Osteoblast (primary cell): ENCODE data around the gene IRF8. TPM values are rescaled to one million over a fixed set of nuclear protein-coding genes. Genes with fewer than 3 reads are reported as not detected.

ENCODE experiments used
- DNase-seq: peaks from one replicate; pipeline ENCODE4 v3.0.0; 2011; ENCODE audit warnings: low spot score, mixed read lengths; ENCODE audit not compliant: insufficient read length; ENCODE audit errors: missing footprints
- H2AFZ ChIP-seq: 2 replicates; pipeline ENCODE4 v1.6.0; 2011; ENCODE audit warnings: mild to moderate bottlenecking, low read length
- H3K27ac ChIP-seq: 2 replicates; pipeline ENCODE4 v1.5.1; 2011; ENCODE audit warnings: mild to moderate bottlenecking, low read depth, low read length, moderate library complexity
- H3K27me3 ChIP-seq: 2 replicates; pipeline ENCODE4 v1.6.0; 2012; ENCODE audit warnings: mild to moderate bottlenecking, control low read depth, inconsistent platforms, low read length, moderate library complexity; ENCODE audit not compliant: insufficient read depth
- H3K36me3 ChIP-seq: 2 replicates; pipeline ENCODE4 v1.5.1; 2011; ENCODE audit warnings: mild to moderate bottlenecking, low read length, control low read depth, moderate library complexity; ENCODE audit not compliant: insufficient read depth
- H3K4me1 ChIP-seq: 2 replicates; pipeline ENCODE4 v1.5.1; 2011; ENCODE audit warnings: mild to moderate bottlenecking, low read length, control low read depth, moderate library complexity; ENCODE audit not compliant: insufficient read depth
- H3K4me2 ChIP-seq: 2 replicates; pipeline ENCODE4 v1.6.0; 2011; ENCODE audit warnings: mild to moderate bottlenecking, low read length; ENCODE audit not compliant: insufficient read depth
- H3K4me3 ChIP-seq: fragments of 200-600 bp; sonication (generic); 3 replicates; pipeline ENCODE4 v1.5.1; 2012; ENCODE audit warnings: mild to moderate bottlenecking, low read length, inconsistent platforms; ENCODE audit not compliant: insufficient read depth
- H3K79me2 ChIP-seq: 2 replicates; pipeline ENCODE4 v1.6.0; 2012; ENCODE audit warnings: mild to moderate bottlenecking, low read length, control low read depth, inconsistent platforms; ENCODE audit not compliant: insufficient read depth
- H3K9me3 ChIP-seq: 2 replicates; pipeline ENCODE4 v1.5.1; 2011; ENCODE audit warnings: low read depth, low read length, control low read depth
- H4K20me1 ChIP-seq: 2 replicates; pipeline ENCODE4 v1.6.0; 2012; ENCODE audit warnings: mild to moderate bottlenecking, low read length, control low read depth; ENCODE audit not compliant: insufficient read depth
- total RNA-seq: library from RNA; depleted of rRNA; stranded (reverse); fragments of >200 nt; gene quantifications from 2 replicates; pipeline ENCODE4 v1.2.3, GENCODE V29; 2012
- TF ChIP-seq, protein P1 (sequence below): IDR thresholded peaks from 2 replicates; pipeline ENCODE4 v1.5.1; 2011; ENCODE audit warnings: mild to moderate bottlenecking, low read depth, low read length, moderate library complexity; ENCODE audit errors: extremely low read depth

IRF8 gene
- total RNA-seq, 1 donor, result 0.36 TPM

DNA sequence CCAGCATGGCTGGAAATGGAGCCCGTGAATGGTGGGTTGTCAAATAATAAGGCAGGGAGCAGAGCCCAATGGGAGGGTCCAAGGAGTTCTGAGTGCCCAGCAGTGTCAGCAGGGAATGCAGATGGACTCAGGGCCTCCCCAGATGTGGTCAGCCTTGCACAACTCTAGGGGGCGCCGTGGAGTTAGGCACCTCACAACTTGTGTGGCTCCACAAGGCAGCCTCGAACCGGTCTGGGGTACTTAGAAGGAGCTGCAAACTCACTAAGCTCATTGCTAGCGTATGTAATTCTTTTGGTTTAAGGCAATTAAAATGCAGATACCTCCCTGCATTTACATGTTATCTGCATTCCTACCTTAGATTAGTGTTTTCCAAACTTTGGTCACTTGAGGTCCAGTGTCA, 18.1 kb downstream of the IRF8 start:
- Histone ChIP-seq H4K20me1 (no peaks in the 10 kb centered on the region), H3K4me2 (no peak overlapping the region), H3K4me3 (no peak overlapping the region), H3K27me3 (no peaks in the 10 kb centered on the region), H3K9me3 (no peaks in the 10 kb centered on the region), H3K27ac (no peak overlapping the region), H3K36me3 (no peaks in the 10 kb centered on the region), H2AFZ (no peak overlapping the region), H3K79me2 (no peaks in the 10 kb centered on the region), H3K4me1 (no peaks in the 10 kb centered on the region)
- TF ChIP-seq, protein P1, sequence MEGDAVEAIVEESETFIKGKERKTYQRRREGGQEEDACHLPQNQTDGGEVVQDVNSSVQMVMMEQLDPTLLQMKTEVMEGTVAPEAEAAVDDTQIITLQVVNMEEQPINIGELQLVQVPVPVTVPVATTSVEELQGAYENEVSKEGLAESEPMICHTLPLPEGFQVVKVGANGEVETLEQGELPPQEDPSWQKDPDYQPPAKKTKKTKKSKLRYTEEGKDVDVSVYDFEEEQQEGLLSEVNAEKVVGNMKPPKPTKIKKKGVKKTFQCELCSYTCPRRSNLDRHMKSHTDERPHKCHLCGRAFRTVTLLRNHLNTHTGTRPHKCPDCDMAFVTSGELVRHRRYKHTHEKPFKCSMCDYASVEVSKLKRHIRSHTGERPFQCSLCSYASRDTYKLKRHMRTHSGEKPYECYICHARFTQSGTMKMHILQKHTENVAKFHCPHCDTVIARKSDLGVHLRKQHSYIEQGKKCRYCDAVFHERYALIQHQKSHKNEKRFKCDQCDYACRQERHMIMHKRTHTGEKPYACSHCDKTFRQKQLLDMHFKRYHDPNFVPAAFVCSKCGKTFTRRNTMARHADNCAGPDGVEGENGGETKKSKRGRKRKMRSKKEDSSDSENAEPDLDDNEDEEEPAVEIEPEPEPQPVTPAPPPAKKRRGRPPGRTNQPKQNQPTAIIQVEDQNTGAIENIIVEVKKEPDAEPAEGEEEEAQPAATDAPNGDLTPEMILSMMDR, result no peak
- DNase-seq, result peak; percentile 73

DNA sequence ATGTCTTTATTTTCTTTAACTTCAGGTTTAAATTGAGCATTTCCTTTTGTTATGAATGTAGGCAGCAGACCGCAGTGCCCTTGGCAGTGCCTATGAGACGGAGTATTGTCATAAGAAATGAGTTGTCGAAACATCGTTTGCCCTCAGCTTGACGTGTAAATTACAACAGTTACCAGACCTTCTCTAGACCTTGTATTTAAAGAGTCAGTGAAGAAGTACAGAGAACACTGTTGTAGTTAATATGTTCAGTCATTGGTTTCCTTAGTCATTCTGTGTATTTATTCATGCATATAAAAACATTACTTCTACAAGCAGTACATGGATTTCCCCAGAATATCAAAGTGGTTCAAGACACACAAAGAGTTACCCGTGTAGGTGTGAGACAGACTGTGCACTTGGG, 19.0 kb downstream of the IRF8 start:
- Histone ChIP-seq H3K27ac (no peak overlapping the region), H4K20me1 (no peaks in the 10 kb centered on the region), H2AFZ (no peak overlapping the region), H3K4me2 (no peak overlapping the region), H3K4me3 (no peak overlapping the region), H3K9me3 (no peaks in the 10 kb centered on the region), H3K27me3 (no peaks in the 10 kb centered on the region), H3K4me1 (no peaks in the 10 kb centered on the region), H3K36me3 (no peaks in the 10 kb centered on the region), H3K79me2 (no peaks in the 10 kb centered on the region)
- DNase-seq, result no peak
- TF ChIP-seq, protein P1, result no peak

DNA sequence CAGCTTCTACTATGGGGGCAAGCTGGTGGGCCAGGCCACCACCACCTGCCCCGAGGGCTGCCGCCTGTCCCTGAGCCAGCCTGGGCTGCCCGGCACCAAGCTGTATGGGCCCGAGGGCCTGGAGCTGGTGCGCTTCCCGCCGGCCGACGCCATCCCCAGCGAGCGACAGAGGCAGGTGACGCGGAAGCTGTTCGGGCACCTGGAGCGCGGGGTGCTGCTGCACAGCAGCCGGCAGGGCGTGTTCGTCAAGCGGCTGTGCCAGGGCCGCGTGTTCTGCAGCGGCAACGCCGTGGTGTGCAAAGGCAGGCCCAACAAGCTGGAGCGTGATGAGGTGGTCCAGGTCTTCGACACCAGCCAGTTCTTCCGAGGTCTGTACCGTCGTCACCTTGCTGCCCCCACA, 19.5 kb downstream of the IRF8 start:
- no peaks in the 10 kb centered on the region for H3K36me3 ChIP-seq
- no peak for DNase-seq
- no peaks in the 10 kb centered on the region for H3K79me2 ChIP-seq
- no peaks in the 10 kb centered on the region for H3K27me3 ChIP-seq
- no peak overlapping the region for H3K27ac ChIP-seq
- H3K9me3 ChIP-seq, result no peaks in the 10 kb centered on the region
- no peaks in the 10 kb centered on the region for H3K4me1 ChIP-seq
- H2AFZ ChIP-seq, result no peak overlapping the region
- no peaks in the 10 kb centered on the region for H4K20me1 ChIP-seq
- H3K4me2 ChIP-seq, result no peak overlapping the region
- TF ChIP-seq, protein P1, result no peak
- H3K4me3 ChIP-seq, result no peak overlapping the region

DNA sequence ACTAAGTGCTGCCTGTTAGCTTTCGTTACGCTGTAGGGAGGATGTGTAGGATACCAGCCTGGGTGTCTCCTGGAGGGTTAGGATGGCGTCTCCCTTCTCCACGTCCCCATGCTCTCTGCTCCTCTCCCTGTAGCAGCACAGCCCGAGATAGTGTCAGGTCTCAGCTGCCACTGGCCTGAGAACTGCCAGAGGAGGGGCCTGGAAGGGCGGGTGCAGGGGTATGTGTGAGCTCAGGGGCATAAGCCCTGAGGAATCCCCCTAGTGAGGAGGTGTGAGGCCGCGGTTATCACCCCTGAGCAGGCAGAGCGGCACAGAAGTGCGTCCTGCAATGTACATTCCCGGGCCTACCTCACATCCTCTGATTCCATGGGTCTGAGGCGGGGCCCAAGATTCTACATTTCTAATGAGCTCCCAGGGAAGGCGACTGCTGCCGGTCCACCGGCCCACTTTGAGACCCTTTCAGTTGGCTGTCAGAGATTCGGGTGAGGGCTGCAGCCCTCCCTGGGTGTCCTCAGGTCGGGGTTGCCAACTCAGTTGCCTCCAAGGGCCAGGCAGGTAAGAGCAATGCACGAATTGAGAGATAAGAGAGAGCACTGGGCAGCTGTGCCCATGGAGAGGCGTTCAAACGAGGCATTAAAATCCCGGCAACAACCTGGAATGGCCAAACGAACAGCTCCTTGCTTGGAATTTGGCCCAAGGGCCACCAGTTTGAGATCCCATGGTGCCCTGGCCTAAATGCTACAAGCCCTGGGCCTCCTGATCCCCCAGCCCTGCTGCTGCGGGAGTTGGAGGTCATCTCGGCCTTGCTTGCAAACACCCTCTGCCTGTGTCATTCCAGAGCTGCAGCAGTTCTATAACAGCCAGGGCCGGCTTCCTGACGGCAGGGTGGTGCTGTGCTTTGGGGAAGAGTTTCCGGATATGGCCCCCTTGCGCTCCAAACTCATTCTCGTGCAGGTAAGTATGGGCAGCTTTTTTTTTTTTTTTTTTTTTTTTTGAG, 20.6 kb downstream of the IRF8 start:
- H3K4me2 ChIP-seq, result no peak overlapping the region
- no peak for DNase-seq
- no peak overlapping the region for H3K27ac ChIP-seq
- TF ChIP-seq, protein P1, result no peak
- H3K27me3 ChIP-seq, result no peaks in the 10 kb centered on the region
- no peak overlapping the region for H3K4me3 ChIP-seq
- H3K36me3 ChIP-seq, result no peaks in the 10 kb centered on the region
- H3K9me3 ChIP-seq, result no peaks in the 10 kb centered on the region
- no peaks in the 10 kb centered on the region for H4K20me1 ChIP-seq
- H2AFZ ChIP-seq, result no peak overlapping the region
- no peaks in the 10 kb centered on the region for H3K4me1 ChIP-seq
- no peaks in the 10 kb centered on the region for H3K79me2 ChIP-seq
